IMR-90 (cell line): ENCODE data around the gene CD151. TPM values are rescaled to one million over a fixed set of nuclear protein-coding genes. Genes with fewer than 3 reads are reported as not detected.

ENCODE experiments used
- ATAC-seq: fragments of 200-7000 bp; cut with Tn5 transposase; 2 replicates; pipeline ENCODE4 v1.9.1; 2020; ENCODE audit warnings: low read depth, mild to moderate bottlenecking, moderate library complexity
- BruUV-seq: library from RNA; stranded (reverse); fragments of 400-500 nt; replicated peaks from 2 replicates; lab custom pipeline; 2021; lab: Mats Ljungman, UMichigan
- CTCF ChIA-PET: fragments of 300-600 bp; formaldehyde crosslinking; extraction: SDS; loops from one replicate; lab custom pipeline; 2021; ENCODE audit warnings: antibody characterized with exemption; lab: Yijun Ruan, JAX
- POLR2A ChIA-PET: fragments of 300-600 bp; sonication (Branson Sonifier 250); formaldehyde crosslinking; loops from one replicate; lab custom pipeline; 2022; ENCODE audit warnings: antibody characterized with exemption; ENCODE audit not compliant: unreplicated experiment; lab: Charles Lee
- DNase-seq: peaks from one replicate; pipeline ENCODE4 v3.0.0; 2013
- H2AFZ ChIP-seq: replicated peaks from 2 replicates; pipeline ENCODE3; 2013; ENCODE audit warnings: low read length, mild to moderate bottlenecking; ENCODE audit not compliant: poor library complexity
- H2AK5ac ChIP-seq: 2 replicates; pipeline ENCODE4 v1.6.1; 2013; ENCODE audit warnings: low read depth, low read length, inconsistent platforms
- H2AK9ac ChIP-seq: replicated peaks from 2 replicates; pipeline ENCODE3; 2013; ENCODE audit warnings: mild to moderate bottlenecking, low read depth, low read length, moderate library complexity; ENCODE audit not compliant: poor library complexity
- H2BK120ac ChIP-seq: 2 replicates; pipeline ENCODE4 v1.6.1; 2013; ENCODE audit warnings: low read depth, low read length, inconsistent platforms
- H2BK15ac ChIP-seq: 3 replicates; pipeline ENCODE4 v1.6.1; 2013; ENCODE audit warnings: low read depth, low read length, inconsistent platforms
- H2BK20ac ChIP-seq: 2 replicates; pipeline ENCODE4 v1.6.1; 2013; ENCODE audit warnings: low read depth, mild to moderate bottlenecking, inconsistent platforms, low read length, moderate library complexity
- H2BK5ac ChIP-seq: 2 replicates; pipeline ENCODE4 v1.6.1; 2013; ENCODE audit warnings: mild to moderate bottlenecking, low read depth, low read length, inconsistent platforms; ENCODE audit not compliant: poor library complexity, severe bottlenecking
- H3K14ac ChIP-seq: replicated peaks from 2 replicates; pipeline ENCODE4 v1.6.1; 2013; ENCODE audit warnings: low read depth, low read length, inconsistent platforms
- H3K18ac ChIP-seq: 2 replicates; pipeline ENCODE4 v1.6.1; 2013; ENCODE audit warnings: low read depth, low read length, control low read depth
- H3K23ac ChIP-seq: 2 replicates; pipeline ENCODE4 v1.6.1; 2013; ENCODE audit warnings: low read depth, low read length, inconsistent platforms
- H3K27ac ChIP-seq: 2 replicates; pipeline ENCODE4 v1.5.1; 2013; ENCODE audit warnings: mild to moderate bottlenecking, control low read depth, low read length; ENCODE audit not compliant: insufficient read depth
- H3K27me3 ChIP-seq: 2 replicates; pipeline ENCODE4 v1.6.1; 2013; ENCODE audit warnings: low read length; ENCODE audit not compliant: control insufficient read depth, insufficient read depth
- H3K36me3 ChIP-seq: 2 replicates; pipeline ENCODE4 v1.6.1; 2013; ENCODE audit warnings: low read length, mixed read lengths; ENCODE audit not compliant: control insufficient read depth, insufficient read depth
- H3K4ac ChIP-seq: 2 replicates; pipeline ENCODE4 v1.6.1; 2013; ENCODE audit warnings: low read depth, low read length, inconsistent platforms
- H3K4me1 ChIP-seq: 2 replicates; pipeline ENCODE4 v1.6.1; 2013; ENCODE audit warnings: low read length, mixed read lengths; ENCODE audit not compliant: control insufficient read depth, insufficient read depth
- H3K4me2 ChIP-seq: 2 replicates; pipeline ENCODE4 v1.6.1; 2013; ENCODE audit warnings: low read depth, mild to moderate bottlenecking, control low read depth, low read length, moderate library complexity
- H3K4me3 ChIP-seq: 2 replicates; pipeline ENCODE4 v1.5.1; 2013; ENCODE audit warnings: low read depth, mild to moderate bottlenecking, control low read depth, low read length, moderate library complexity; ENCODE audit not compliant: insufficient read depth
- H3K56ac ChIP-seq: 2 replicates; pipeline ENCODE4 v1.6.1; 2013; ENCODE audit warnings: low read length, inconsistent platforms; ENCODE audit not compliant: insufficient read depth; ENCODE audit errors: extremely low read depth
- H3K79me1 ChIP-seq, 2 experiments: 2 replicates each; pipeline ENCODE4 v1.6.1; 2013; ENCODE audit warnings: low read length in 2 of 2, inconsistent platforms in 1 of 2, low read depth in 1 of 2
- H3K9ac ChIP-seq: 2 replicates; pipeline ENCODE4 v1.6.1; 2013; ENCODE audit warnings: low read depth, low read length, control low read depth
- H3K9me1 ChIP-seq: 2 replicates; pipeline ENCODE4 v1.6.1; 2013; ENCODE audit warnings: low read length, inconsistent platforms; ENCODE audit not compliant: insufficient read depth
- H3K9me3 ChIP-seq: 2 replicates; pipeline ENCODE4 v1.6.1; 2013; ENCODE audit warnings: low read length; ENCODE audit not compliant: control insufficient read depth, insufficient read depth
- H4K20me1 ChIP-seq: 2 replicates; pipeline ENCODE4 v1.6.1; 2013; ENCODE audit warnings: low read length, inconsistent platforms; ENCODE audit not compliant: insufficient read depth
- H4K5ac ChIP-seq: 2 replicates; pipeline ENCODE4 v1.6.1; 2013; ENCODE audit warnings: mild to moderate bottlenecking, low read depth, low read length, control low read depth
- H4K8ac ChIP-seq, 2 experiments: 2 replicates each; pipeline ENCODE4 v1.6.1; 2013; ENCODE audit warnings: low read depth in 2 of 2, low read length in 2 of 2, control low read depth in 1 of 2, inconsistent platforms in 1 of 2
- H4K91ac ChIP-seq: 2 replicates; pipeline ENCODE4 v1.6.1; 2013; ENCODE audit warnings: low read depth, low read length, inconsistent platforms; ENCODE audit not compliant: insufficient read depth
- BHLHE40 ChIP-seq: fragments of 150-350 bp; IDR thresholded peaks from 2 replicates; pipeline ENCODE4 v1.6.1; 2016; ENCODE audit warnings: mild to moderate bottlenecking, low read depth, low read length
- CEBPB ChIP-seq: IDR thresholded peaks from 2 replicates; pipeline ENCODE4 v1.6.1; 2012; ENCODE audit warnings: low read depth, low read length, improper control_type of control experiment
- CHD1 ChIP-seq: IDR thresholded peaks from 2 replicates; pipeline ENCODE4 v1.6.1; 2012; ENCODE audit warnings: low read depth, low read length, improper control_type of control experiment
- FOS ChIP-seq: fragments of 150-350 bp; IDR thresholded peaks from 2 replicates; pipeline ENCODE4 v1.6.1; 2016; ENCODE audit warnings: low read depth, low read length
- MAZ ChIP-seq: IDR thresholded peaks from 2 replicates; pipeline ENCODE4 v1.6.1; 2012; ENCODE audit warnings: low read depth, mild to moderate bottlenecking, low read length, improper control_type of control experiment, moderate library complexity, borderline replicate concordance
- MXI1 ChIP-seq: IDR thresholded peaks from 2 replicates; pipeline ENCODE4 v1.6.1; 2012; ENCODE audit warnings: low read depth, mild to moderate bottlenecking, low read length, moderate library complexity, borderline replicate concordance
- NFE2L2 ChIP-seq: fragments of 150-350 bp; IDR thresholded peaks from 2 replicates; pipeline ENCODE4 v1.6.1; 2016; ENCODE audit warnings: low read depth, mild to moderate bottlenecking, low read length
- POLR2A ChIP-seq: IDR thresholded peaks from 2 replicates; pipeline ENCODE4 v1.6.1; 2012; ENCODE audit warnings: mild to moderate bottlenecking, low read depth, low read length
- RFX5 ChIP-seq: IDR thresholded peaks from 2 replicates; pipeline ENCODE4 v1.8.0; 2012; ENCODE audit warnings: low read depth, mild to moderate bottlenecking, low read length, moderate library complexity
- SMC3 ChIP-seq: fragments of 150-350 bp; IDR thresholded peaks from 2 replicates; pipeline ENCODE4 v1.6.1; 2016; ENCODE audit warnings: low read depth, mild to moderate bottlenecking, antibody characterized with exemption, low read length, moderate library complexity
- USF2 ChIP-seq: fragments of 150-350 bp; IDR thresholded peaks from 2 replicates; pipeline ENCODE4 v1.6.1; 2017; ENCODE audit warnings: mild to moderate bottlenecking, antibody characterized with exemption, low read length, low read depth
- WGBS, 2 experiments: methylation state at CpG; one replicate each; pipeline versions ENCODE4 v1.1.5 to v1.1.7; 2013; ENCODE audit warnings: missing lambda C conversion rate in 2 of 2; ENCODE audit not compliant: insufficient read length in 1 of 2; ENCODE audit errors: extremely low coverage in 2 of 2; 5-methylcytosine and 5-hydroxymethylcytosine counted together
- dilution Hi-C: fragments of 300-500 bp; cut with HindIII; formaldehyde crosslinking; loops from one replicate; pipeline ENCODE4 v1.14.3; 2018; ENCODE audit warnings: low sequenced_read_pairs; ENCODE audit not compliant: unreplicated experiment
- in situ Hi-C: fragments of 300-500 bp; cut with MboI; formaldehyde crosslinking; loops from 3 replicates; pipeline ENCODE4 v1.14.3; 2019; ENCODE audit warnings: low sequenced_read_pairs, inconsistent platforms, mixed read lengths
- intact Hi-C: fragments of 100-400 bp; cut with micrococcal nuclease; formaldehyde crosslinking; loops from 2 replicates; pipeline ENCODE4 v1.10.0; 2022
- polyA plus RNA-seq, 3 experiments: library from polyadenylated mRNA; depleted of rRNA; stranded (reverse); fragments of >200 nt; gene quantifications; 2 replicates each; pipeline ENCODE4 v1.2.3, GENCODE V29; 2012; ENCODE audit warnings: low replicate concordance in 1 of 3
- total RNA-seq: library from RNA; depleted of rRNA; stranded (reverse); fragments of >200 nt; gene quantifications from 2 replicates; pipeline ENCODE4 v1.2.3, GENCODE V29; 2012
- TF ChIP-seq, protein P1 (sequence below): conservative IDR thresholded peaks from 2 replicates; pipeline ENCODE4 v1.5.1; 2012; ENCODE audit warnings: mild to moderate bottlenecking, low read depth, low read length, improper control_type of control experiment
- TF ChIP-seq, protein P2 (sequence below): fragments of 150-350 bp; IDR thresholded peaks from 2 replicates; pipeline ENCODE4 v1.6.1; 2016; ENCODE audit warnings: low read depth, mild to moderate bottlenecking, low read length, moderate library complexity, borderline replicate concordance

The CD151 gene
- total and polyA plus RNA-seq, 2 of the 4 experiments (the other 2 are of a cell fraction): 1,150 to 1,267 TPM

DNA sequence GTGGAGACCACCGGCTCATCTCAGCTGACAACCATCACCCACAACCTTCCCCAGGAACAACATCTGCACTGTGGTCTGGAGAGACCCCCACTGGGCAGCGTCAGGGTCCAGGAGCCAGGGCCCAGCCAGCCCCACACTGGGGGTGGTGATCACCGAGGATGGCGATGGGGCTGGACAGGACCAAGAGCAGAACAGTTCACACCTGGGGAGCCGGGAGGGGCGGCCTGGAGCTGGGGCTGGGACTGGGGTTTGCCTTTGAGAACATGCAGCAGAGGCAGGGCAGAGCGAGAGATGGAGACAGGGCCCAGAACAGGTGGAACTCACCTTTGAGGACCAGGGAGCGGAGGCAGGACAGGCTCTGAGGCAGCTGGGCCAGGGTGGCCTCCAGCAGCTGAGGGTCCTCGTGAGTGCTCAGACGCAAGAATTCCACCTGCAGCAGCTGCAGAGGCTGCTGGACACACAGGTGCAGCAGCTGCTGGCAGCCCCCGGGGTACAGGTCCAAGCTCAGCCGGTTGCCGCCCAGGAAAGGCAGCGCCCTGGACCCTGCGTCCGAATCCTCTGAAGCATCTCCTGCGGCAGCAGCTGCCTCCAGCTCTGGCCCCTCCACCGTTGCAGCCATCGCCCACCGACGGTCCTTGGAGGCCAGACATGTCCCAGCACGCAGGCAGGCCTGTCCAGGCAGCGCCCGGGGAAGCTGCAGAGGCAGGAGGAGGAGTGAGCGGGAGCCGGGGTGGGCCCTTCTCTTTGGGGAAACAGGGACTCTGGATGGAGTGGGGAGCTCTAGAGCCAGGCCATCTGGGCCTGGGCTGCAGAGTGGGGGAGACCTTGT lies 28.8 kb upstream of the CD151 start:
- ATAC-seq: 0 out of 2 replicates have a peak, but pooled peaks have one; percentile 1
- H2BK20ac ChIP-seq: peak overlapping the region; percentile 41; the same call in 1 of the 2 replicates
- CTCF ChIA-PET: no interaction called here
- peak overlapping the region; percentile 81 for H3K14ac ChIP-seq
- BruUV-seq: no TSS peak
- H3K27me3 ChIP-seq: no peaks in the 10 kb centered on the region
- H3K4me3 ChIP-seq: peak overlapping the region; percentile 49
- H3K9ac ChIP-seq: peak overlapping the region; percentile 73
- H2BK5ac ChIP-seq: peak overlapping the region; percentile 57
- peaks cover 26% of the 10 kb centered on the region for H3K36me3 ChIP-seq
- peak overlapping the region in 1 of 2 experiments; percentile 87; a peak in 2 of 4 replicates for H4K8ac ChIP-seq
- peaks cover 20% of the 10 kb centered on the region for H3K4me1 ChIP-seq
- no peaks in the 10 kb centered on the region for H3K9me3 ChIP-seq
- no peaks in the 10 kb centered on the region for H3K9me1 ChIP-seq
- POLR2A ChIA-PET: interaction anchor here (1.6 kb wide), 1 partner anchor 16 kb away, joined by 4 read pairs; the partner anchor contains the start of gene PNPLA2
- H3K79me1 ChIP-seq: peaks cover 9 to 41% of the 10 kb centered on the region in 2 experiments; a peak in 3 of 4 replicates
- H3K4me2 ChIP-seq: peak overlapping the region; percentile 99
- 38% methylated on average over 7 of the region's 26 CpGs; no CpG with 5 or more reads in 1 of the 2 experiments for WGBS, 2 experiments
- peak overlapping the region; percentile 95; the same call in 1 of the 2 replicates for H3K23ac ChIP-seq
- H2AK5ac ChIP-seq: peak overlapping the region; percentile 94
- dilution Hi-C loops (no loop called here), intact Hi-C loops (no loop called here), in situ Hi-C loops (no loop called here)
- no peaks in the 10 kb centered on the region for H4K20me1 ChIP-seq
- H2BK15ac ChIP-seq: no peak overlapping the region
- H4K91ac ChIP-seq: peak overlapping the region; percentile 73
- peak overlapping the region; percentile 79 for H2AFZ ChIP-seq
- peak overlapping the region; percentile 87 for H3K4ac ChIP-seq
- peak overlapping the region; percentile 70 for H4K5ac ChIP-seq
- no peak overlapping the region; the same call in 1 of the 2 replicates for H3K18ac ChIP-seq
- peak overlapping the region; percentile 90 for H2AK9ac ChIP-seq
- H2BK120ac ChIP-seq: peak overlapping the region; percentile 46
- DNase-seq: no peak
- peak overlapping the region; percentile 13; the same call in 1 of the 2 replicates for H3K56ac ChIP-seq
- peak overlapping the region; percentile 66 for H3K27ac ChIP-seq
- no peak for TF ChIP-seq MAZ
- no peak for TF ChIP-seq CHD1
- TF ChIP-seq, protein P1, sequence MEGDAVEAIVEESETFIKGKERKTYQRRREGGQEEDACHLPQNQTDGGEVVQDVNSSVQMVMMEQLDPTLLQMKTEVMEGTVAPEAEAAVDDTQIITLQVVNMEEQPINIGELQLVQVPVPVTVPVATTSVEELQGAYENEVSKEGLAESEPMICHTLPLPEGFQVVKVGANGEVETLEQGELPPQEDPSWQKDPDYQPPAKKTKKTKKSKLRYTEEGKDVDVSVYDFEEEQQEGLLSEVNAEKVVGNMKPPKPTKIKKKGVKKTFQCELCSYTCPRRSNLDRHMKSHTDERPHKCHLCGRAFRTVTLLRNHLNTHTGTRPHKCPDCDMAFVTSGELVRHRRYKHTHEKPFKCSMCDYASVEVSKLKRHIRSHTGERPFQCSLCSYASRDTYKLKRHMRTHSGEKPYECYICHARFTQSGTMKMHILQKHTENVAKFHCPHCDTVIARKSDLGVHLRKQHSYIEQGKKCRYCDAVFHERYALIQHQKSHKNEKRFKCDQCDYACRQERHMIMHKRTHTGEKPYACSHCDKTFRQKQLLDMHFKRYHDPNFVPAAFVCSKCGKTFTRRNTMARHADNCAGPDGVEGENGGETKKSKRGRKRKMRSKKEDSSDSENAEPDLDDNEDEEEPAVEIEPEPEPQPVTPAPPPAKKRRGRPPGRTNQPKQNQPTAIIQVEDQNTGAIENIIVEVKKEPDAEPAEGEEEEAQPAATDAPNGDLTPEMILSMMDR: no peak
- no peak for TF ChIP-seq NFE2L2
- TF ChIP-seq, protein P2, sequence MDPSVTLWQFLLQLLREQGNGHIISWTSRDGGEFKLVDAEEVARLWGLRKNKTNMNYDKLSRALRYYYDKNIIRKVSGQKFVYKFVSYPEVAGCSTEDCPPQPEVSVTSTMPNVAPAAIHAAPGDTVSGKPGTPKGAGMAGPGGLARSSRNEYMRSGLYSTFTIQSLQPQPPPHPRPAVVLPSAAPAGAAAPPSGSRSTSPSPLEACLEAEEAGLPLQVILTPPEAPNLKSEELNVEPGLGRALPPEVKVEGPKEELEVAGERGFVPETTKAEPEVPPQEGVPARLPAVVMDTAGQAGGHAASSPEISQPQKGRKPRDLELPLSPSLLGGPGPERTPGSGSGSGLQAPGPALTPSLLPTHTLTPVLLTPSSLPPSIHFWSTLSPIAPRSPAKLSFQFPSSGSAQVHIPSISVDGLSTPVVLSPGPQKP: no peak
- TF ChIP-seq CEBPB: no peak
- no peak for TF ChIP-seq USF2
- no peak for TF ChIP-seq MXI1
- TF ChIP-seq POLR2A: no peak
- no peak for TF ChIP-seq BHLHE40
- TF ChIP-seq FOS: no peak
- no peak for TF ChIP-seq SMC3
- no peak for TF ChIP-seq RFX5
